ENCODE results near the gene NR3C1. TPM values are rescaled to one million over a fixed set of nuclear protein-coding genes. Genes with fewer than 3 reads are reported as not detected.

Gene NR3C1
- 35.1 to 45.2 TPM (median 40.8 TPM) in 5 replicates for total RNA-seq (2022; extraction: Qiagen RNA extraction)

DNA sequence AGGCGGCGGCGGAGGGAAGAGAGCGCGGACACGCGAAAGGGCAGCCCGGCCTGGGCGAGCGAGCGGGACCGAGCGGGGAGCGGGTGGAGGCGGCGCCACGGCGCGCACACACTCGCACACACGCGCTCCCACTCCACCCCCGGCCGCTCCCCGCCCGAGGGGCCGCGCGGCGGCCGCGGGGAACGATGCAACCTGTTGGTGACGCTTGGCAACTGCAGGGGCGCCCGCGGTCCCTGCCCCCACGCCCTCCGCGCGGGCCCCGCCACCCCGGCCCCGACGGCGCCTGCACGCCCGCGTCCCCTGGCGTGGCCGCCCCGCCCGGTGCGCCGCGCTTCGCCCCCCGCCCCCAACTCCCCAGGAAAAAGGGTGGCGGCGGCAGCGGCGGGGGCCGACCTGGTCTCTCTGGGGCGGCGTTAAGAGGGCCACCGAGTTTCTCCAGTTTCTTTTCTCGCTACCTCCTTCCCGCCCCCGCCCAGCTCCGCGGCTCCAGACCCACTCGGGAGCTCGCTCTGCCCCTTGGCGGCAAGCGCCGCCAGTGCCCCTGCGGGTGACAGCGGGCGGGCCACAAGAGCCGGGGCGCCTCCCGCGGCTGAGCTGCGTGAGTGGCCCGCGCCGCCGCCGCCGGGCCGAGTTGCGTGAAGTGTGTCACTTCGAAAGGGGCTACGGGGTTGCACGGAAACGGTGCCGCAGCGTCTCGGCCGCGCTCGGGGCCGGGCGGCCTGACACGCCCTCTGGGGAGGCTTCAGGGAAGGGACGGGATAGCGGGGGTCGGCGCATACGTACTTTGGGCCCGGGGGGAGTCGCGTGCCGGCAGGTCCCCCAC, at the start of gene NR3C1:
NR3C1 (minus strand) TSS at position 94 of the 823 bp plus-strand sequence. CDS start 2,847 bp downstream, outside the sequence.

